G401 (cell line): ENCODE data around the gene TMEM167B. TPM values are rescaled to one million over a fixed set of nuclear protein-coding genes. Genes with fewer than 3 reads are reported as not detected.
"Not testable (repeated sequence)": the region's sequence is repeated elsewhere in the genome, so short reads cannot be mapped to it uniquely, and the experiment has no call there.

Experiments used
- DNase-seq: peaks from one replicate; pipeline ENCODE4 v3.0.0-alpha.2; 2015; ENCODE audit warnings: low spot score
- in situ Hi-C: cut with HindIII; loops from 2 replicates; pipeline ENCODE4 v1.10.0; 2016; ENCODE audit warnings: low sequenced_read_pairs, mixed read lengths
- total RNA-seq: library from RNA; depleted of rRNA; stranded (reverse); fragments of >200 nt; shearing (Covaris generic); gene quantifications from 2 replicates; pipeline ENCODE4 v1.2.3, GENCODE V29; 2014; rRNA removed

Gene TMEM167B
- total RNA-seq: 7.2 and 9.6 TPM in 2 replicates

DNA sequence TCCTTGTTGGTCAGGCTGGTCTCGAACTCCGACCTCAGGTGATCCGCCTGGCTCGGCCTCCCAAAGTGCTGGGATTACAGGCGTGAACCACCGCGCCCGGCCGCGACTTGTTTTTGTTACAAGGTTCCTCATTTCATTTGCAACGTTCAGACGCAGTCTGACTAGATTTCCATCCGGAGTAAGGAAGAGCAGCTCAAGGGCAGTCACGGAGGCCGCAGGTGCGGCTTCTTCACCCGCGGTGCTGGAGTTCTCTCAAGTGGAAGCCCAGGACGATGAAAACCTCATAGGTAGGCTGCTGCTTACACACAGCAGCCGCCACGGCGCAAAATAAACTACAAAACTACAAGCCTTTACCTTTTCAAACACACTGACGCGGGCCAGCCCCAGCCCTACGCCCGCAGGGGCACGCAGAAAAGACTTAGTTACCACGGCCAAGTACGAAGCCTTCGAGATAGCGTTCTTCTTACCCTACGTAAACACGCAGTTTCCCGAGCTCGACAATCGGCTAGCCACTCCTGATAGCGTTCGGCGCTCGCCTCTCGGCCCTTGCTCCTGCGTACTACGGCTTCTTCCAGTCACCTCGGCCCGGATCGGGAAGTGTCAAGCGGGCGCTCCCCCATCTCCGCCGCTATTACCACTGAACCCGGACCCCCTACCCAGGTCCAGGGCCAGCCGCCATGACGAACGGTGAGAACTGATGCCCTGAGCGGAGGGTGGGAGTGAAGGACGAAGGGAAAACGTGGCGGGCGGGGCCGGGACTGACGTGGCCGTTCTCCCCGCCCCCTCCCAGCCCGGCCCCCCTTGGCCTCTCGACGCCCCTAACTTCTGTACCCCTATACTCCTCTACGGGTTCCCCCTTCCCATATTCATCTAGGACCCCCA, at the start of gene TMEM167B:
TSS of gene TMEM167B (plus strand) at position 569 of the 882 bp plus-strand sequence. CDS start at position 678, 109 bp downstream.
- in situ Hi-C loops: no loop called here
- peak; percentile 96 for DNase-seq

DNA sequence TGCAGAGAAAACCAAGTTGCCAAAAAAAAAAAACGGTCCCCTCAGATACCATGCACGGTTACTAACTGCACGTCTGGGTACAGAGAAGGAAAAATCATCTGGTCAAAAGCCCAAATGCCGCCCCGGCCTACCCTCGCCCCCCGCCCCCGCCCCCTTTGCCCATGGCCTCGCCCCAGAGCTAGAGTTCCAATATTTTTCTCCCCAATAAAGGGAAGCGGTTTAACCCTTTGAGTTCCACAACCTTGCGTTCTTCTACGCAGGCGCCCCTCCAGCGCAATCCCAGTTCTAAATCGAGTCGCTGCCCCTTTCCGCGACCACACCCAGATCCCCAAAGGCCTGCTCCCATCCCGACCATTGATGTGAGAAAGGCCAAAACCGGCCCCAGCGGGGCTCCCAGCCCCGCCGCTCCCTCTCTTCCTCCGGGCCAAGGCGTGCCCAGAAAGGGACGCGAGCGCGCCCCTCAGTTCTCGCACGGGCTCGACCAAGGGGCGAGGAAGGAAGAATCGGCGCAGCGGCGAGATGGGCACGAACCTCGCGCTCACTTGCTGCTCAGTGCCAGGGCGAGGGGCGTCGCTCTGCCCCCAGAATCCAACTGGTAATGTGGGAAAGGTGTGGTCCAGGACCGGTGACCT, 49.5 kb upstream of the TMEM167B start:
- in situ Hi-C loops: no loop called here
- DNase-seq: peak; percentile 9

DNA sequence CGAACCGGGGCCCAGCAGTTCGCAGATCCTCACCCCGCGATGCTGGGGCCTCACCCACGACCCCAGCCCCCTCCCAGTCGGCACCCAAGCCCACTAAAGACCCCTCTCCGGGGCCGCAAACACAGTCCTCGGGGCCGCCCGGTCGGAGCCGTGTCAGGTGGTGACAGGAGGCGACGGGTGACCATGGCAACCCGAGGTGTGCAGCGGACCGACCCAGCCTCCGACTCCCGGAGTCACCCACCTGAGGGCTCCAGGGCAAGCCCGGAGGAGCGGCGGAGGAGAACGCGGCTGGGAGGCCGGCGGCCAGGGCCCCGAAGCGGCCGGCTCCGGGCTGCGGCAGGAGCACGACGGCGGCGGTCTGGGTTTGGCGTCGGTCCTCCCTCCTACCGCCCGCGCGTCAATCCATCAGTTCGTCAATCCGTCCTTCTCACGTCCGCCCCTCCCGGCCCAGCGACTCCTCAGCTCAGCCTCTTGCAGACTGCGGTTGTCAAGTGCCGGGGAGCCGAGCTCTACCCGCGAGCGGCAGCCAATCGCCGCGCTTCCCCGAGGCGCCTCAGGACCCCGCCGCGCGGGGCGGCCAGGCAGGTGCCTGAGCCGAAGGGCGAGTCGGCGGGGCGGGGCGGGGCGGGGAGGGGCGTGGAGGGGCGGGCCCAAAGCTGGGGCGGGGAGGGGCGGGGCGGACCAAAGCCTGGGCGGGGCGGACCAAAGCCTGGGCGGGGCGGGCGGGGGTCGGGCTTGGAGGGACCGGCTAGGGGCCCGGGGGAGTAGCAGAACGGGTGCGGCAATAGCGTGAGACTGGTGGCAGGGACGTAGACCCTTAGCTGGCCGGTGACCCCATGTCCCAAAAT, 48.7 kb upstream of the TMEM167B start, which contains the start of gene WDR47:
TSS of gene WDR47 (minus strand) at position 482 of the 848 bp plus-strand sequence. CDS start 18,590 bp downstream, outside the sequence.
- in situ Hi-C loops: no loop called here
- DNase-seq: peak; percentile 97

DNA sequence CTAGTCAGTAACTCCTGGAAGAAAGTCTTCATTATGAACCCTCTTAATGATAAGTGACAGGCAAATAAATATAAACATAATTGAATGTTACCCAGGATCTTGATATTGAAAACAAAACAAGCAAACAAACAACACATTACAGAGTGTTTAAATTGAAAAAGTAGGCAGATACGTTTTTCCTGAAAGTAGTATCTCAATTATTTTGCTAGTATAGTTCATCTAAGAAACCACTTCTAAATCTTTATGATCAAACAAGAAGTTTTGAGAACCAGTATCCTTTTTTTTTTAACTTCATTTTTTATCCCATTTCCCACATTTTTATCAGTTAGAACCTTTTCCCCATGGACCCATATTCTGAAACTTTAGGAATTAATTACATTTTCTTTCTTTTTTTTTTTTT, 45.0 kb upstream of the TMEM167B start:
- in situ Hi-C loops: no loop called here
- no peak for DNase-seq

DNA sequence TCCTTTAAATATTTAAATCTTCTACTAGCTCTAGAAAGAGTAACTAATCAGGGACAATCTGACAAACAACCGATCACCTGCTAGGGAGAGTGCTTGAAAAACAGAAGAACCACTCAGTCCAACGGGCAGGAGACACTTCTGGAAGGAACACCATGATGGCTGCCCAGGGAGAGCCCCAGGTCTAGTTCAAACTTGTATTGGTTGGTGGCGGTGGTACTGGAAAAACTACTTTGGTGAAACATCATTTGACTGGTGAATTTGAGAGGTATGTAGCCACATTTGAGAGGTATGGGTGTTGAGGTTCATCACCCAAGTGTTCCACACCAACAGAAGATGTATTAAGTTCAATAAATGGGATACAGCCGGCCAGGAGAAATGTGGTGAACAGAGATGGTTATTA, 43.9 kb upstream of the TMEM167B start:
- no peak for DNase-seq

DNA sequence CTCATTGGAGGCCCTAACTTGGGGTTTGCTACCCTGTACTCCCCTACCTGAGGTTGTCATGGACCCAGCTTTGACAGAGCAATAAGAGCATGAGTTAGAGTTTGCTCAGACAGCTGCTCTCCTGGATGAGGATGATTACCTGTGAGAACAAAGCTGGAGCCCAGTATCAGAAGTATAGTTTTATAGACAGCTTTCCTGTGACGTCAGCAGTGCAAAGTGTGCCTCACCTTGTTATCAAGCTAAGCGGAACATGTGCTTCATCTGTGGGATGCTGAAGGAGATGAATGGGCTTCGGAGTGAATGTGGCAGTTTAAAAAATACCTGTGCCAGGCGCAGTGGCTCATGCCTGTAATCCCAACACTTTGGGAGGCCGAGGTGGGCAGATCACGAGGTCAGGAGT, 43.2 kb upstream of the TMEM167B start:
- no peak for DNase-seq
- in situ Hi-C loops: no loop called here

More for the DNA sequence above, 43.9 kb upstream of the TMEM167B start:
- in situ Hi-C loops: no loop called here

DNA sequence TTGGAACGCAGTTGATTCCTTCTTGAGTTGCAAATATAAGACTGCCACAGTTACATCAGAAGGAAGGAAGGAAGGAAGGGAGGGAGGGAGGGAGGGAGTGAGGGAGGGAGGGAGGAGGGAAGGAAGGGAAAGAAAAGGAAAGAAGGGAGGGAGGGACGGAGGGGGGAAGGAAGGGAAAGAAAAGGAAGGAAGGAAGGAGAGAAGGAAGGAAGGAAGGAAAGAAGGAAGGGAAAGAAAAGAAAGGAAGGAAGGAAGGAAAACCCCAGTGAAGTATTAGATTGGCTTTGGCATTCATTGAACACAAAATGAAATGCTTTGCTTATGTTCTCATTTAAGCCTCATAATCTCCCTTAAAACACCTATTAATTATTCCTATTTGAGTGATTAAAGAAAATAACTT, 42.2 kb upstream of the TMEM167B start:
- DNase-seq: no peak
- in situ Hi-C loops: no loop called here

DNA sequence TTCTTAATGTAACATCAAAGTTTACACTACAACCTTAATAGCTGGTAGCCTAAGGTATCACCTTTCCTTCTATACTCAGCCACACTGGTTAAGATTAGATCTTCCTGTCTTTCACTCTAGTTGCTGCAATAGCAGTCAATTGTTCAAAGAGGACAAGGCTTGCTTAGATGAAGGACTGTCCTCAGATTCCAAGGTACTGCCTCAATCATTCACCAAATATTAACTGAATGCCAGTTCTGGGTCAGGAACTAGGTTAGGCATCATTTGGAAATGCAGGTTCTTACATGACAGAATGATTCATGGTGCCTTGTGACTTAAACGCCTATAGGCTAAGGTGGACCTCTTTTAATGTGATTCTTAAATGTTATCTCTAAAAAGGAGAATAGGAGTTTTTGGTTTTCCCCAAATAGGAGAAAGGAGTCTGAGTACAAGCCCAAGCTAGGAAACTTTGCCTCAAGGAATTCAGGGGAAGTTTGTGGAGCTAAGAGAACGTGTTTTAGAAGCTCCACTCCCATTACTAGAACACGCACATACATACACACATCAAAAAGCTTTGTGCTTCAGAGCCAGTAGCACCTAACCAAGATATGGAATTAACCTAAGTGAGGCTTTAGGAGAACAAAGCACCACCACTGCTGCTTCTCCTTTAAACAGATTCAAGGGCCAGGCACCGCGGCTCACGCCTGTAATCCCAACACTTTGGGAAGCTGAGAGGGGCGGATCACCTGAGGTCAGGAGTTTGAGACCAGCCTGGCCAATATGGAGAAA, 40.2 kb upstream of the TMEM167B start:
- in situ Hi-C loops: no loop called here
- DNase-seq: no peak

DNA sequence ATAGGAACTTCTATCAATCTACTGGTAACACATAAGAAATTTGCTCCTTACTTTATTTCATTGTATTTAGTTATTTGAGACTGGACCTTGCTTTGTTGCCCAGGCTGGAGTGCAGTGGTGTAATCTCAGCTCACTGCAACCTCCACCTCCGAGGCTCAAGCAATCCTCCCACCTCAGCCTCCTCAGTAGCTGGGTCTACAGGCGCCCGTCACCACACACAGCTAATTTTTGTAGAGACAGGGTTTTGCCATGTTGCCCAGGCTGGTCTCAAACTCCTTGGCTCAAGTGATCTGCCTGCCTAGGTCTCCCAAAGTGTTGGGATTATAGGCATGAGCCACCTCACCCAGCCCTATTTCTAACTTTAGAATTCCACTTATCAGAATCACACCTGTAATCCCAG, 38.4 kb upstream of the TMEM167B start:
- DNase-seq, in situ Hi-C loops: not testable (repeated sequence)

DNA sequence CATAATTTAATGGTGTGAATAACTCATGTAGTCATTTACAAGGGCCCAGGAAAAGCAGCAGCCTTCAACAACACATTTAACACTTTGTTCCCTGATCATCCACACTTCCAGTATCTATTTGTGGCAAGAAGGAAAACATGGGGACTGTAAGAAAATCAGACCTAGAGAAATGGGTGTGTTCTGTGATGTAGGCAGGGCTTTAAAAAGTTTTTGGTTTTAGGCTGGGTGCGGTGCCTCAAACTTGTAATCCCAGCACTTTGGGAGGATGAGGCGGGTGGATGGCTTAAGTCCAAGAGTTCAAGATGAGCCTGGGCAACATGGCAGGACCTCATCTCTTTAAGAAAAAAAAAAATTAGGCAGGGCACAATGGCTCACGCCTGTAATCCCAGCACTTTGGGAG, 34.5 kb upstream of the TMEM167B start:
- in situ Hi-C loops: no loop called here
- DNase-seq: no peak

DNA sequence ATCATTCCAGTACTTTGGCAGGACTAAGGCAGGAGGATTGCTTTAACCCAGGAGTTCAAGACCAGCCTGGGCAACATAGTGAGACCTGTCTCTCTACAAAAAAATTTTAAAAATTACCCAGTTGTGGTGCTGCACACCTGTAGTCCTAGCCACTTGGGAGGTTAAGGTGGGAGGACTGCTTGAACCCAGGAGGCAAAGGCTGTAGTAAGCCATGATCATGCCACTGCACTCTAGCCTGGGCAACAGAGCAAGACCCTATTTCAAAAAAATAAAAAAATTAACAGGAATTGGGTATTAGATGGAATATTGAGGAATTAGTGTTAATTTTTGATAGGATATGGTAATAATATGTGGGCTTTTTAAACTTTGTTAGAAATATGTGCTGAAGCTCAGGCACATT, 31.5 kb upstream of the TMEM167B start:
- in situ Hi-C loops: no loop called here
- DNase-seq: no peak

DNA sequence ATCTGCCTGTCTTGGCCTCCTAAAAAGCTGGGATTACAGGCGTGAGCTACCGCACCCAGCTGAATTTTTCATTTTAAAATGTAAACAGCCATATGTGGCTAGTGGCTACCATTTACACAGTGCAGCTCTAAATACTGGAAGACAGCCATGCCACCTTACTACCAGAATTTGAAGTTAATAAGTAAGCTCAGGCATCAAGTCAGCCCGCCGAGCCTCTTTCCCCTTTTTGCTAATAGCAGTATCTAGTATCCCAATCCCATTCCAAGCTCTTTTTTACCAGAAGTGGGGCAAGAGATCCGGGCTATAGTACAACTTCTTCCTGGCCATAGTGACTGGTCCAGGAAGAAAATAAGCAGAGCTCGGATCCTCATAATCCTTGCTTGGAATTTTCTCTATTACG, 29.9 kb upstream of the TMEM167B start:
- in situ Hi-C loops: no loop called here
- DNase-seq: no peak

DNA sequence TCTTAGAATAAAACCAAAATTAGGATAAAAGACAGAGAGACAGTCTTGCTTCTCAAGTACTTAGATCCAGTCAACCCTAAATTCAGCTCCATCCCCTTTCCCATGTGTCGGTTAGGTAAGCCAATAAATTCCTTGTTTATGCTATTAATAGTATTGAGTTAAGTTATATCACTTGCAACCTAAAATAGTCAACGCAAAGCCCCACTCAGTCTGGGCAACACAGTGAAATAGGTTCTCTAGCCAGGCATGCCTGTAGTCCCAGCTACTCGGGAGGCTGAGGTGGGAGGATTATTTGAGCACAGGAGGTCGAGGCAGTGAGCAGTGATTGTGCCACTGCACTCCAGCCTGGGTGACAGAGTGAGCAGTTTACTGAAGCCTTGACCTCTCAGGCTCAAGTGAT, 29.4 kb upstream of the TMEM167B start:
- no peak for DNase-seq
- in situ Hi-C loops: no loop called here

DNA sequence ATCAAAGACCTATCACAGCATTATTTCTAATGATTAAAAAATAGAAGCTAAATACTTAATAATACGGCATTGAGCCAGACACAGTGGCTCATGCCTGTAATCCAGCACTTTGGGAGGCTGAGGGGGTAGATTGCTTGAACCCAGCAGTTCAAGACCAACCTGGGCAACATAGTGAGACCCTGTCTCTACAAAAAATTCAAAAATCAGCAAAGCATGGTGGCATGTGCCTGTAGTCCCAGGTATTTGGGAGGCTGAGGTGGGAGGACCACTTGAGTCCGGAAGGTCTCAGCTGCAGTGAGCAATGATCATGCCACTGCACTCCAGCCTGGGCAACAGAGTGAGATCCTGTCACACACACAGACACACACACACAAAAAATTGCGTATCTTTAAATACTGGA, 25.4 kb upstream of the TMEM167B start:
- in situ Hi-C loops: no loop called here
- DNase-seq: no peak

DNA sequence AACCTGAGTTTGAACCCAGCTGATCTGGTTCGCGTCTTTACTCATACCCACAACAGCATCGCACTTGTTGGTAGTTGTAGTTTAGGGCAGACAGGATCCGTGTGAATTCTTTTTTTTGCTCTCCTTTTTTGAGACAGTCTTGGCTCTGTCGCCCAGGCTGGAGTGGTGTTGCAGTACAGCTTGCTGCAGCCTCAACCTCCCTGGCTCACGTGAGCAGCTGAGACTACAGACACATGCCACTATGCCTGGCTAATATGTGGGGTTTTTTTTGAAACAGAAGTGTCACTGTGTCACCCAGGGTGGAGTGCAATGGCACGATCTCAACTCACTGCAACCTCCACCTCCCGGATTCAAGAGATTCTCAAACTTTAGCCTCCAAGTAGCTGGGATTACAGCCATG, 22.7 kb upstream of the TMEM167B start:
- in situ Hi-C loops: no loop called here
- no peak for DNase-seq

DNA sequence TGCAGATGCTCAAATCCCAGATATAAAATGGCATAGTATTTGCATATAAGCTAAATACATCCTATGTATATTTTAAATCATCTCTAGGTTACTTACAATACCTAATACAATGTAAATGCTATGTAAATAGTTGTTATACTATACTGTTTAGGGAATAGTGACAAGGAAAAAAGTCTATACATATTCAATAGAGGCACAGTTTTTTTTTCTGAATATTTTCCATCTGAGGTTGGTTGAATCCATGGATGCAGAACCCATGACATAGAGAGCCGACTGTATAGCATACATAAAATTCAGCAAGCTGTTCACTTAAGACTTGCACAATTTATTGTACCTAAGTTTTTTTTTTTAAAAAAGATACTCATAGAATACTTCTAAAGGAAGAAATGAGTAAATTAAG, 21.3 kb upstream of the TMEM167B start:
- in situ Hi-C loops: no loop called here
- DNase-seq: no peak

DNA sequence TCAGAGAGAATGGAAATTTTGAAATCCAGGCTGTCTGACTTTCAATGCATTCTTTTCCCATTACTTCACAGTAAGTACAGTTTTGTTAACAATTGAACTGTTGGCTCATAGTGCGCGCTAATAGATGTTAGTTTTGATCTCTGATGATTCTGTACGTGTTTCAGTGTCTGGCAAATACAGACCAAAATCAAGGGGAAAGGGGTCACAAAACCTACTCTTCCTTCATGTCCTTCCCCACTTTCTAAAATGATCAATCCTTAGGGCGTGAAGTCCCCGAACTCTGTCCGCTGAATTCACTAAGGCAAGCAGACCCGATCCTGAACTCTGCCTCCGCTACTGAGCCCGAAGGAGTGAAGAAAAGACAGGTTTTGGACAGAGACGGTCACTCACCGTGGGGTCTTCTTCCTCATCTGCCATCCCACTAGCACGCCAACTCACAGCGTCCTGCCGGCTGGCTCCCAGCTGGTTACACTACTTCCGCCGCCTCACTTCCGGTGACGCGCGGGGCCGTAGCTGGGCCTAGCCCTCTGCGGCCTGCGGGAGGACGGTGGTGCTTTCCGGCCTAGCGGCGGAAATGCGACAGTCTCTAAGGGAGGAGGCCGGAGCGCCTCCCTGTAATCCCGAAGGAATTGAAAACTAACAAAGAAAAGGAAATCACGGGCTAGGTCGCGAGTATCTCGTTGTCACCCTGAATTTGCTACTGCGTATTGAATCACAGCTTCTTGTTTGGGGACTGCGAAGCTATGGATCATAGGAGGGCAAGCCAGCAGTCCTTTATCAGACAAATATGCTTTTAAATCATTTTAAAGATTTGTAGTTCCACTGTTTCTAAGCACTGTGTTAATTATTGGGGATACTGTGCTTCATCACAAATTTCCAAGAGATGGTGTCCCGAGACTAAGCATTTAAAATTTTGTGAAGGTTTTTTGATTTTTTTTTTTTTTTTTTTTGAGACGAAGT, 14.8 kb upstream of the TMEM167B start, which contains the start of gene TAF13:
TSS of gene TAF13 (minus strand) at position 473 of the 960 bp plus-strand sequence. CDS start at position 417, 56 bp downstream.
- peak; percentile 96 for DNase-seq
- in situ Hi-C loops: no loop called here

DNA sequence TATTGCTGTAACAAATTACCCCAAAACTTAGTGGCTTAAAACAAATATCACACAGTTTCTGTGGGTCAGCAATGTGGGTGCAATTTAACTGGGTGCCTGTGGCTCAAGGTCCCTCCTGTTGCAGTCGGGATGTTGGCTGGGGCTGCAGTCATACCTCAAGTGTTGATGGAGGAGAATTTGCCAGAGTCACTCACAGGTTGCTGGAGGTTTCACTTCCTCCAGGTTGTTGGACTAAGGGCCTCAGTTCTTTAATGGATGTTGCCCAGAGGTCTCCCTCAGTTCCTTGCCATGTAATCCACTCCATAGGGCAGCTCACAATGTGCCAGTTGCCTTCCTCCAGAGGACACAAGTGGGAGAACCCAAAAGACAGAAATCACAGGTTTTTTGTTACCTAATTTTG, 12.2 kb upstream of the TMEM167B start:
- in situ Hi-C loops: no loop called here
- no peak for DNase-seq
